SKM-1 treated with dmso at 0.1 percent for 144 hours (cell line): ENCODE results near the gene CHCHD6.

Experiments
- DNase-seq: peaks from one replicate; lab custom pipeline; 2025; ENCODE audit not compliant: unreplicated experiment; lab: John Stamatoyannopoulos, UW

The CHCHD6 gene

DNA sequence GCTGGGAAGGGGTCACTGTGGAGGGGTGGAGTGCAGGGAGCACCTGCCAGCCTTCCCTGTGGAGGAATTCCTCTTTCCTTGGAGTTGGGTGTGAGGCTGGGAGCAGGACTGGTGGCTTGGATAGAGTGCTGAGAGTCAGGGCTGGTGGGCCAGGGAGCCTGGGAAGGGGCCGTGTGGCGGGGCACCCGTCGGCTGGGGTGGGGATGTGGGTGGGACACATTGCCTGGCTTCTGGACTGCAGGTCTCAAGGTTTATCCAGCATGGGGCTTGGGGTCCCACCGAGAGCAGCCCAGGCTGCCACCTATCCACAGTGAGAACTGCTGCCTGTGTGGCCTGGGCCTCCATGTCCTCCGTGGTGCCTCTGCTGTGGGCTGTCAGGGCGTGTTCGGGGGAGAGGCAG is 283.6 kb downstream of the CHCHD6 start:
- DNase-seq, result no peak

DNA sequence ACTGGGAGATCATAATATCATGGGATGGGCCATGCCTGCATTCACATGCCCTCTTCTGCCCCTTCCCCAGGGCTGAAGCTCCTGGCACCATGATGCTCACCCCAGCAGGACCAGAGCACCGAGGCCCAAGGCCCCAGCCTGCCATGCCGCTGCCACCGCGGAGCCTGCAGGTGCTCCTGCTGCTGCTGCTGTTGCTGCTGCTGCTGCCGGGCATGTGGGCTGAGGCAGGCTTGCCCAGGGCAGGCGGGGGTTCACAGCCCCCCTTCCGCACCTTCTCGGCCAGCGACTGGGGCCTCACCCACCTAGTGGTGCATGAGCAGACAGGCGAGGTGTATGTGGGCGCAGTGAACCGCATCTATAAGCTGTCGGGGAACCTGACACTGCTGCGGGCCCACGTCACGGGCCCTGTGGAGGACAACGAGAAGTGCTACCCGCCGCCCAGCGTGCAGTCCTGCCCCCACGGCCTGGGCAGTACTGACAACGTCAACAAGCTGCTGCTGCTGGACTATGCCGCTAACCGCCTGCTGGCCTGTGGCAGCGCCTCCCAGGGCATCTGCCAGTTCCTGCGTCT is 284.5 kb downstream of the CHCHD6 start:
- no peak for DNase-seq

- no peak for DNase-seq
Observed at GRCh38 chr3:126989316-126990023, 285.4 kb downstream of the CHCHD6 start.

DNA sequence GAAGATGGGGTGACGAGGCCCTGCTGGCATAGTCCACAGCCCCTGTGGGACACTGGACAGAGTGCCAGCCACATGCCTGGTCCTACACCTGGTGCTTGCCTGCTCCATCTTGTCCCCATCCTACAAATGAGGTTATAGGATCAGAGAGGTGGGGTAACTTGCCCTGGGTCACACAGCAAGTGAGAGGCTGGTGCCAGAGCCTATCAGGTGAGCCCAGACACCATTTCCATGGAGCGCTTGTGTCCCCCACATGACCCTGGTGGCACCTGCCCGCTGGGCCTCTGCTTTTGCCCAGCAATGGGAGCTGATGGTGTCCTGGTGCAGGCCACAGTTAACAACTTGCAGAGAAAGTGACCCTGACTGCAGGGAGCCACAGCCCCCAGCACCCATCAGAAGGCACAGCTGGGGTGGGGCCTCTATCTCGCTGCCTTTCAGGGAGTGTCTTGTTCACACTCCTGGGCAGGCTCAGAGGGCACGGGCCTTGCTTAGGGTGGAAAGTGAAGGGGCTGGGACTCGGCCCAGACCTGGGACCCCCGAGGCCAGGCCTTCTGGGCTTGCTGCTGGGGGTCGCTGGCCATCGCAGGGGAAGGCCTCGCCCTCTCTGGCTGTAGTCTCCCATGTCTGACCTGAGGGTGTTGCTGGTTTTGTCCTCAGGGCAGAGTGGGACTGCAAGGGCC is 286.1 kb downstream of the CHCHD6 start:
- no peak for DNase-seq

DNA sequence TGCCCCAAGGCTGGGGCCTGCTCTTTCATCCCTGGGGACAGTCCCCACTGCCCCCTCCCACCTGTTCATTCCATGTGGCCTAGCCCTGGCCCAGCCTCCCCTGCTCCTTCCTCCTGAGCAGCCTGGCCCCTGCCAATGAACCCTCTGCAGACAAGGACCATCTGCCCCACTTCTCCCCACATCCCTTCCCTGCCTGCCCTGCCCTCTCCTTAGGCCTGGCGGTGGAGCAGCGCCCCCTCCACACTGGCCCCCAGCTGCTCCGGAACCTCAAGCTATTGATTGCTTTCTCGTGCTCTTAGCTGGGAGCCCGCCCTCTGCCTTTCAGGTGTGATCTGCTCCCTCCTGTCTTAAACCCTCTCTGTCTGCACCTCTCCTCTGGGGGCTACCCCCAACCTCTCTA is 286.9 kb downstream of the CHCHD6 start:
- DNase-seq, result no peak

- DNase-seq, result no peak
Observed at GRCh38 chr3:126991366-126992200, 287.5 kb downstream of the CHCHD6 start.

DNA sequence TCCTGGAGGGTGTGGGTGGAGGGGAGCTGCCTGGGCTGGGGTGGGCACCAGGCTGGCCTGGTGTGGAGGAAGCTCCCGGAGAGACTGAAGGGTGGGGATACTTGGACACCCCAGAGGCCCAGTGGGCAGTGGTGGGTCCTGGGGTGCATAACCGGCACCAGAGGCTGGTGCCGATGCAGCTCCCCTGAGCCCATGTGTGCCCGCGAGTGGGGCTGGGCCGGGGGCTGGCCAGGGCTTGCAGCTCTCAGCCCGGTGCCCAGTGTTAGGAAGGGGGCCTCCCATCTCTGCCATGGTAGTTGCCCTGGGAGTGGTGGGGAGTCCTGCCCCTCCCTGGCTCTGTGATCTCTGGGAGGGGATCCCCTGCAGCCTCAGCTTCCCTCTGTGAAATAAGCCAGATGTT is 288.2 kb downstream of the CHCHD6 start:
- no peak for DNase-seq

DNA sequence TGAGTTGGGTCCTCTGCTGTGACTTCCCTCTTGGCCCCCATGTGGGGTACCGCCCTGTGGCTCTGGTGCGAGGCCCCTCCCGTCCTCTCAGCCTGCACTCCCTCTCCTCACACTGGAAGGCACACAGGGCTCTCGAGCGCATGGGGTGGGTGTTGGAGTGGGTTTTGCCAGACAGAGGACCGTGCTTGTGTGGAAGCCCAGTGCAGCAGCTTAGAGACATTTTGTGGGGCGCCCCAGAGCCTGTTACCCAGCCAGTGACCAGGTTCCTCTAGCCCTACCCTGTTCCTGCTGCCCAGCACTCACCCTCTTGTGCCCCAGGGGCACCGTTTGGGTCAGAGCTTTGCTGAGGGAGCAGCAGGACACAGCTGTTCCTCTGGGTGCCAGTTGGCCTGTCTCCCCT is 288.7 kb downstream of the CHCHD6 start:
- DNase-seq, result no peak

GRCh38 chr3:126993436-126993835 is 289.4 kb downstream of the CHCHD6 start:
- DNase-seq, result no peak

DNA sequence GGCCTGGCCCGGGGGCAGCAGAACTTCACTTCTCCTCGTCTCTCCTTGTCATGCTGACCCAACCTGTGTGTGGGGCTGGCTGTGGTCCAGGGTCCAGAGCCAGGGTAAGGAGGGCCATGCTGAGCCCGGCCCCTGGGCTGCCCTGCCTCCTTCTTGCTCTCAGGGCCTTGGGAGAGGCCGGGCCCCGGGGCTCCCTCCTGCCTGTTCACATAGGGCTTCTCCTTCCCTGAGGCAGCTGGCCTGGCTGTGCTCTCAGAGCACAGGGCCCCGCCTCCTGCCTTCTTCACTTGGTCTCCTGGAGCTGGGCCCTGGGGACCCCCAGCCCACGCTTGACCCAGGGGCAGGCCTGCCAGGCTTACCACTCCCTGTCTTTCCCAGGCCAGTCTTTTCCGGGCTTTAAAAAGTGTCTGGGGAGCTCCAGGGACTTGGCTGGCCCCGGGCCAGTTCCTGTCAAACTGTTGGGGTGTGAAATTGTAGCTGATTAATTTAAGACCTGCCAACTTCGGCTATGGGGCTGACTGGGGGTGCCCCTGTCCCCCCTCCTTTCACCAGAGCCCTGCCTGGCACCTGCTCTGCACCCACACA is 290.7 kb downstream of the CHCHD6 start:
- no peak for DNase-seq

- no peak for DNase-seq
Observed at GRCh38 chr3:126995254-126995780, 291.3 kb downstream of the CHCHD6 start.

GRCh38 chr3:126995926-126996512 is 292.0 kb downstream of the CHCHD6 start:
- DNase-seq, result no peak

DNA sequence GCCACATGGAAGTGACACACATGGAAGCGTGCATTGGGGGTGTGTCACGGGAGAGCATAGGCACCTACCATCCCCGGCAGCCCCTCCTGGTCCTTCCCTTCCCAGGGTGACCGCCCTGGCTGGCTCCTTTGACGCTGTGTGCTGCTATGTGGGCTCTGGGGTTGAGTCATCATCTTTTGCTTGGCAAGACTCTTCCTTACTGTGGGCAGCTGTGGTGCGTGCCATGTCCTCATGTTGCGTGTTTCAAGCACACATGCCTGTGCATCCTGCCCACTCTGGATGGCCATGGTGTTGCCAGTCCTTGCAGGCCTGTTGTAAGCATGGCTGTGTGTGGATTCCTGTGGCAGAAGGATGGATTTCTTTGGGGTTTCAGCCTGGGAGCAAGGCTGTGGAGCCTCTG is 292.9 kb downstream of the CHCHD6 start:
- DNase-seq, result no peak

- no peak for DNase-seq
Observed at GRCh38 chr3:126997455-126998038, 293.5 kb downstream of the CHCHD6 start.

DNA sequence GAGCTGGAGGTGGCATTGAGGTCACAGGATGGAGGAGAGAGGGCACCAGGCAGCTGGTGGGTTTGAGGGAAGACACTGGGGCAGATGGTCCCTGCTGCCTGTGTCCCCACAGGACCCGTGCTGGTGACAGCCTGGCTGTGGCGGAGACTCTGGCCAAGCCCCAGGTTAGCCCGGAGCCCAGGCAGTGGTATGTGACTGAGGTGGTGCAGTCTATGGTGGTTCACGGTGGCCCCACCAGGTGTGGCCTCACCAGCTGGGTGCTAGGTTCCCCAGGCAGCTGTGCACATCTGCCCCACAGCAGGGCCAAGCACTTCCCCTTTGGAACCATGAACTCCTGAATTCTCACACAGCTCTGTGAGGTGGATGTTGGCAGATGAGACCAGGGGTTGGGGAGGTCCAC is 294.3 kb downstream of the CHCHD6 start:
- no peak for DNase-seq

GRCh38 chr3:126998728-126999127 is 294.7 kb downstream of the CHCHD6 start:
- no peak for DNase-seq

- no peak for DNase-seq
Observed at GRCh38 chr3:126999383-126999782, 295.3 kb downstream of the CHCHD6 start.

GRCh38 chr3:127000119-127000518 is 296.1 kb downstream of the CHCHD6 start:
- DNase-seq, result no peak

- no peak for DNase-seq
Observed at GRCh38 chr3:127000761-127001160, 296.7 kb downstream of the CHCHD6 start.

DNA sequence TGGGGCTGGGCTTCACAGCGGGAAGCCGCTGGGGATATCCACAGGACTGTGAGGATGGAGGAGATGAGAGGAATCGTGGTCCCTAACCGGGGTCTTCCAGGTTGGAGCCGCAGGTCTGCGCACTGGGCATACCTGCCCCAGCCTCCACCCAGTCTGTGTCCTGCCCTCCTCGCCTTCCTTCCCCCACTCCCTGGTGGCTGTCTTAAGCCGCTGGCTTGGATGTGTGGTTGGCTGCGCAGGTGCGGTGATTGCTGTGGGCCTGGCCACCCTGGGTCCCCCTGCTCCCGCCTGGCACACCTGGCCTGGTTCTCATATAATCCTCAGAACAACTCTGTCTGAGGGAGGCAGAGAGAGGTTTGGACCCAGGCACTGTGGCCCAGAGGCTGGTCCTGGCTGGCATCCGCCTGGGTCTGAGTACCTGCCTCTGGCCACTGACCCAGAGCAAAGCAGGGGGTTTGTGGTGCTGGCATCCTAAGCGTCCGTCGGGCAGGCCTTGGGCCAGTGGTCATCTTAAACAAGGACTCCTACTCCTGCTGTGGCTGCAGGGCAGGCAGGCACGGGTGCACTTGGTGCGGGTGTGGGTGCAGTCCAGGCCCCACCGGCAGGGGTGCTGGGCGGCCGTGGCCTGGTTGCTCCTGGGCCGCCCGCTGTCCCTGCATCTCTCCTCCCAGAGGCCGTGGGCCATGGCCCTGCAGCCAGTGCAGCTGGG is 297.6 kb downstream of the CHCHD6 start:
- DNase-seq, result no peak
